Calu3 (cell line): ENCODE measurements around the gene PDCD4. TPM values are rescaled to one million over a fixed set of nuclear protein-coding genes. Genes with fewer than 3 reads are reported as not detected.

Source experiments
- BruUV-seq: library from RNA; stranded (reverse); fragments of 400-500 nt; replicated peaks from 2 replicates; lab custom pipeline; 2021; lab: Mats Ljungman, UMichigan
- CTCF ChIA-PET: fragments of 300-600 bp; sonication (Branson Sonifier 250); formaldehyde crosslinking; loops from one replicate; lab custom pipeline; 2022; ENCODE audit warnings: antibody characterized with exemption; lab: Charles Lee
- DNase-seq: peaks from one replicate; pipeline ENCODE4 v3.0.0; 2022
- H3K27ac Mint-ChIP-seq: one replicate; pipeline ENCODE4 v1.8.0; 2022; ENCODE audit warnings: mixed read lengths; ENCODE audit not compliant: unreplicated experiment
- H3K27me3 Mint-ChIP-seq: one replicate; pipeline ENCODE4 v1.8.0; 2022; ENCODE audit warnings: mixed read lengths; ENCODE audit not compliant: unreplicated experiment
- H3K36me3 Mint-ChIP-seq: one replicate; pipeline ENCODE4 v1.8.0; 2022; ENCODE audit warnings: mild to moderate bottlenecking, moderate library complexity, mixed read lengths; ENCODE audit not compliant: insufficient read depth, unreplicated experiment
- H3K4me1 Mint-ChIP-seq: one replicate; pipeline ENCODE4 v1.8.0; 2022; ENCODE audit warnings: mild to moderate bottlenecking, low read depth, mixed read lengths; ENCODE audit not compliant: unreplicated experiment
- H3K4me3 Mint-ChIP-seq: one replicate; pipeline ENCODE4 v1.8.0; 2022; ENCODE audit warnings: mild to moderate bottlenecking, low read depth, moderate library complexity, mixed read lengths; ENCODE audit not compliant: unreplicated experiment
- H3K9me3 Mint-ChIP-seq: one replicate; pipeline ENCODE4 v1.8.0; 2022; ENCODE audit warnings: low read depth, mixed read lengths; ENCODE audit not compliant: unreplicated experiment
- CTCF ChIP-seq: fragments of 200-600 bp; IDR thresholded peaks from one replicate; pipeline ENCODE4 v1.8.0; 2022; ENCODE audit warnings: antibody characterized with exemption; ENCODE audit not compliant: unreplicated experiment
- intact Hi-C: fragments of 100-400 bp; cut with micrococcal nuclease; formaldehyde crosslinking; loops from one replicate; pipeline ENCODE4 v1.10.0; 2022; ENCODE audit not compliant: unreplicated experiment
- total RNA-seq: library from RNA; stranded (reverse); gene quantifications from 2 replicates; pipeline ENCODE4 v1.2.3, GENCODE V29; 2022

The PDCD4 gene
- total RNA-seq, 1 experiment from 2014 or later: 26.1 TPM

- intact Hi-C loops: no loop called here
- TF ChIP-seq CTCF: no peak
- no peaks in the 10 kb centered on the region for H3K36me3 Mint-ChIP-seq
- no peaks in the 10 kb centered on the region for H3K27me3 Mint-ChIP-seq
- no peaks in the 10 kb centered on the region for H3K9me3 Mint-ChIP-seq
- BruUV-seq: no TSS peak
- H3K27ac Mint-ChIP-seq: no peak overlapping the region
- H3K4me1 Mint-ChIP-seq: peaks cover 37% of the 10 kb centered on the region
- CTCF ChIA-PET: no interaction called here
- H3K4me3 Mint-ChIP-seq: no peak overlapping the region
- no peak for DNase-seq
These were observed 28.7 kb upstream of the PDCD4 start for GRCh38 chr10:110843031-110843430.

DNA sequence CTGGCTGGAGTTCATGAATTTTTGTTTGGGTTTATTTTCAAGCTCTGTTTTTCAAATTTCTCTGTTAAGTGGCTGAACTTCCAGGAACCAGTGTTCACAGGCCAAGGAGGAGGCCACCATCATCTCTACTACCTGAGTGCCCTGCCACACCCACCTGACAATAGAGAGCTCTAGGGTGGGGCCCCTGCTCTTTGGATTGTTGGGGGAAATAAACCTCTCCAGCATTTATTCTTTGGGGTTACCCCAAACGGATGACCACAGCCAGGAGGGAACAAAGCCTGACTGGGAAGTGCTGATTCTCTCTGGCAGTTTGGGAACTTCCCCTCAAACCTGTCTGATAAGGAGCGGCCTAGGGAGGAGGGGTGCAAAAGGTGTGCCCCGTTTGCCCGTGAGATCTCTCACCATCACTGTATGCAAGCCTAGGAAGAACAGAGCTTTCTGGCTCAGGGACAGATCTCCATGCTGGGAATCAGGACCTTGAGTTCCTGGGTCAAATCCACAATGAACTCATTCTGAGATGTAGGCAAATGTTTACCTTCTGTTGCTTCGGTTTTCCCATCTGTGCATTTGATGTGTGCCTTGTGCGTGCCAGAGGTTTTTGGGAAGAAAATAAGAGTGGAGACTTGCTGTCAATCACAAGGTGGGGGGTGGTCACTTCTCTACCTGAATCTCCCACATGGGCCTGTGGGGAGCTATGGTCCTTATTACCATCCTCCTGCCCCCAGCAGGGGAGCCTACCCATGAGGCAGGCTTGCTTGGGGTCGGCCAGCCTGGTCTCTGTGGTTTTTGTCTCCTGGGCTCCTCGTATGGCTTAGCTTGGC, 27.7 kb upstream of the PDCD4 start:
- Mint-ChIP-seq H3K4me1 (peaks cover 37% of the 10 kb centered on the region), H3K36me3 (no peaks in the 10 kb centered on the region), H3K27me3 (no peaks in the 10 kb centered on the region), H3K27ac (no peak overlapping the region), H3K4me3 (no peak overlapping the region), H3K9me3 (no peaks in the 10 kb centered on the region)
- no peak for TF ChIP-seq CTCF
- no TSS peak for BruUV-seq
- CTCF ChIA-PET: no interaction called here
- intact Hi-C loops: no loop called here
- DNase-seq: no peak

DNA sequence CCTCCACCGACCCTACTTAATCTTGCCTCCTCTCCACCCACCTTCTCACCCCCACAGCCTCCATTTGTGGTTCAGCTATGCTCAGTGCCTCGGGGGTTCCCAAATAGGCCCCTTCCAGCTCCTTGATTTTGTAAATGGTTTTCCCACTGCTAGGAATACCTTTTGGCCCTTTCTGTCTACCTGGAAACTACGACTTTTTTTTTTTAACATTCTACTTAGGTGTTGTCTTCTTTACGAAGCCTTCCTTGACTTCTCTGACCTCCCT, 27.2 kb upstream of the PDCD4 start:
- Mint-ChIP-seq H3K27me3 (no peaks in the 10 kb centered on the region), H3K4me1 (peaks cover 37% of the 10 kb centered on the region), H3K36me3 (no peaks in the 10 kb centered on the region), H3K4me3 (no peak overlapping the region), H3K9me3 (no peaks in the 10 kb centered on the region), H3K27ac (no peak overlapping the region)
- DNase-seq: no peak
- no TSS peak for BruUV-seq
- intact Hi-C loops: no loop called here
- no peak for TF ChIP-seq CTCF
- CTCF ChIA-PET: no interaction called here

- TF ChIP-seq CTCF: no peak
- no peaks in the 10 kb centered on the region for H3K27me3 Mint-ChIP-seq
- H3K4me1 Mint-ChIP-seq: peaks cover 37% of the 10 kb centered on the region
- H3K27ac Mint-ChIP-seq: no peak overlapping the region
- intact Hi-C loops: no loop called here
- no peak overlapping the region for H3K4me3 Mint-ChIP-seq
- H3K9me3 Mint-ChIP-seq: no peaks in the 10 kb centered on the region
- CTCF ChIA-PET: interaction anchor here (0.7 kb wide), 1 partner anchor 39 kb away, joined by 4 read pairs; no protein-coding TSS in a partner anchor
- no peaks in the 10 kb centered on the region for H3K36me3 Mint-ChIP-seq
- no TSS peak for BruUV-seq
- no peak for DNase-seq
These were observed 26.5 kb upstream of the PDCD4 start for GRCh38 chr10:110845192-110845755.
